Activated naive CD4-positive, alpha-beta T cell treated with anti-CD3 and anti-CD28 coated beads, Interleukin-2, amount 50 U/mL, for 24 hours (primary cell): ENCODE data around the gene SLAMF1.
"Not testable (repeated sequence)": the region's sequence is repeated elsewhere in the genome, so short reads cannot be mapped to it uniquely, and the experiment has no call there.

Source experiments
- H3K27ac Mint-ChIP-seq: one replicate; pipeline ENCODE4 v1.8.0; 2021; ENCODE audit warnings: mild to moderate bottlenecking, mixed read lengths
- H3K27me3 Mint-ChIP-seq: one replicate; pipeline ENCODE4 v1.8.0; 2021; ENCODE audit warnings: mixed read lengths
- H3K36me3 Mint-ChIP-seq: one replicate; pipeline ENCODE4 v1.8.0; 2021; ENCODE audit warnings: mixed read lengths
- H3K4me1 Mint-ChIP-seq: one replicate; pipeline ENCODE4 v1.8.0; 2021; ENCODE audit warnings: mixed read lengths
- H3K4me3 Mint-ChIP-seq: one replicate; pipeline ENCODE4 v1.8.0; 2021; ENCODE audit warnings: mild to moderate bottlenecking, mixed read lengths
- H3K9me3 Mint-ChIP-seq: one replicate; pipeline ENCODE4 v1.8.0; 2021; ENCODE audit warnings: mixed read lengths

Gene SLAMF1

GRCh38 chr1:160652924-160653619 lies 6.2 kb upstream of the SLAMF1 start:
- Mint-ChIP-seq H3K27me3 (no peaks in the 10 kb centered on the region), H3K36me3 (peaks cover 5% of the 10 kb centered on the region), H3K27ac (peak overlapping the region; percentile 85), H3K4me3 (peak overlapping the region; percentile 37), H3K9me3 (no peaks in the 10 kb centered on the region), H3K4me1 (peaks cover 88% of the 10 kb centered on the region)

- not testable (repeated sequence) for H3K9me3 Mint-ChIP-seq, H3K4me3 Mint-ChIP-seq, H3K27me3 Mint-ChIP-seq, H3K36me3 Mint-ChIP-seq
- H3K27ac Mint-ChIP-seq = peak overlapping the region; percentile 85
- peaks cover 81% of the 10 kb centered on the region for H3K4me1 Mint-ChIP-seq
These were observed 5.3 kb upstream of the SLAMF1 start for GRCh38 chr1:160652065-160652641.

- no peaks in the 10 kb centered on the region for H3K27me3 Mint-ChIP-seq
- peaks cover 75% of the 10 kb centered on the region for H3K4me1 Mint-ChIP-seq
- H3K4me3 Mint-ChIP-seq = peak overlapping the region; percentile 63
- peaks cover 5% of the 10 kb centered on the region for H3K36me3 Mint-ChIP-seq
- peak overlapping the region; percentile 85 for H3K27ac Mint-ChIP-seq
- no peaks in the 10 kb centered on the region for H3K9me3 Mint-ChIP-seq
These were observed 4.7 kb upstream of the SLAMF1 start for GRCh38 chr1:160651433-160652064.

GRCh38 chr1:160647329-160647720 lies 481 bp upstream of the SLAMF1 start:
- peak overlapping the region; percentile 98 for H3K4me3 Mint-ChIP-seq
- H3K36me3 Mint-ChIP-seq = peaks cover 36% of the 10 kb centered on the region
- no peaks in the 10 kb centered on the region for H3K27me3 Mint-ChIP-seq
- H3K9me3 Mint-ChIP-seq = no peaks in the 10 kb centered on the region
- peak overlapping the region; percentile 92 for H3K27ac Mint-ChIP-seq
- H3K4me1 Mint-ChIP-seq = peaks cover 67% of the 10 kb centered on the region

- peaks cover 67% of the 10 kb centered on the region for H3K4me1 Mint-ChIP-seq
These were observed 664 bp downstream of the SLAMF1 start for GRCh38 chr1:160646180-160646579.

GRCh38 chr1:160645386-160646130 lies 1.3 kb downstream of the SLAMF1 start:
- Mint-ChIP-seq H3K4me3 (peak overlapping the region; percentile 98), H3K27me3 (no peaks in the 10 kb centered on the region), H3K36me3 (peaks cover 38% of the 10 kb centered on the region), H3K9me3 (no peaks in the 10 kb centered on the region), H3K4me1 (peaks cover 67% of the 10 kb centered on the region), H3K27ac (peak overlapping the region; percentile 92)

More at GRCh38 chr1:160646180-160646579, 664 bp downstream of the SLAMF1 start:
- Mint-ChIP-seq H3K27me3 (no peaks in the 10 kb centered on the region), H3K9me3 (no peaks in the 10 kb centered on the region), H3K27ac (peak overlapping the region; percentile 92), H3K4me3 (peak overlapping the region; percentile 98), H3K36me3 (peaks cover 36% of the 10 kb centered on the region)

- Mint-ChIP-seq H3K27me3 (no peaks in the 10 kb centered on the region), H3K4me3 (peak overlapping the region; percentile 98), H3K4me1 (peaks cover 67% of the 10 kb centered on the region), H3K27ac (peak overlapping the region; percentile 95), H3K9me3 (peaks cover 4% of the 10 kb centered on the region), H3K36me3 (peaks cover 44% of the 10 kb centered on the region)
These were observed 2.4 kb downstream of the SLAMF1 start for GRCh38 chr1:160644399-160644798.

GRCh38 chr1:160643138-160643537 lies 3.7 kb downstream of the SLAMF1 start:
- peaks cover 70% of the 10 kb centered on the region for H3K4me1 Mint-ChIP-seq
- peak overlapping the region; percentile 98 for H3K4me3 Mint-ChIP-seq
- H3K36me3 Mint-ChIP-seq = peaks cover 52% of the 10 kb centered on the region
- H3K27ac Mint-ChIP-seq = peak overlapping the region; percentile 95
- peaks cover 4% of the 10 kb centered on the region for H3K9me3 Mint-ChIP-seq
- H3K27me3 Mint-ChIP-seq = no peaks in the 10 kb centered on the region

GRCh38 chr1:160642281-160642644 lies 4.6 kb downstream of the SLAMF1 start:
- peak overlapping the region; percentile 95 for H3K27ac Mint-ChIP-seq
- H3K4me1 Mint-ChIP-seq = peaks cover 75% of the 10 kb centered on the region
- H3K36me3 Mint-ChIP-seq = peaks cover 53% of the 10 kb centered on the region
- H3K9me3 Mint-ChIP-seq = peaks cover 4% of the 10 kb centered on the region
- peak overlapping the region; percentile 98 for H3K4me3 Mint-ChIP-seq
- H3K27me3 Mint-ChIP-seq = no peaks in the 10 kb centered on the region

- no peaks in the 10 kb centered on the region for H3K27me3 Mint-ChIP-seq
- H3K4me1 Mint-ChIP-seq = peaks cover 82% of the 10 kb centered on the region
- peaks cover 4% of the 10 kb centered on the region for H3K9me3 Mint-ChIP-seq
- peaks cover 57% of the 10 kb centered on the region for H3K36me3 Mint-ChIP-seq
- H3K4me3 Mint-ChIP-seq = peak overlapping the region; percentile 98
- peak overlapping the region; percentile 95 for H3K27ac Mint-ChIP-seq
These were observed 5.2 kb downstream of the SLAMF1 start for GRCh38 chr1:160641323-160642280.

GRCh38 chr1:160640359-160641123 lies 6.3 kb downstream of the SLAMF1 start:
- peaks cover 55% of the 10 kb centered on the region for H3K36me3 Mint-ChIP-seq
- peaks cover 91% of the 10 kb centered on the region for H3K4me1 Mint-ChIP-seq
- H3K9me3 Mint-ChIP-seq = peaks cover 4% of the 10 kb centered on the region
- no peaks in the 10 kb centered on the region for H3K27me3 Mint-ChIP-seq
- peak overlapping the region; percentile 95 for H3K27ac Mint-ChIP-seq
- peak overlapping the region; percentile 98 for H3K4me3 Mint-ChIP-seq

GRCh38 chr1:160639652-160640051 lies 7.2 kb downstream of the SLAMF1 start:
- H3K9me3 Mint-ChIP-seq = peaks cover 4% of the 10 kb centered on the region
- no peaks in the 10 kb centered on the region for H3K27me3 Mint-ChIP-seq
- peaks cover 95% of the 10 kb centered on the region for H3K4me1 Mint-ChIP-seq
- H3K4me3 Mint-ChIP-seq = peak overlapping the region; percentile 82
- peaks cover 52% of the 10 kb centered on the region for H3K36me3 Mint-ChIP-seq
- peak overlapping the region; percentile 99 for H3K27ac Mint-ChIP-seq

GRCh38 chr1:160638926-160639325 lies 7.9 kb downstream of the SLAMF1 start:
- H3K27me3 Mint-ChIP-seq = no peaks in the 10 kb centered on the region
- peak overlapping the region; percentile 82 for H3K4me3 Mint-ChIP-seq
- peaks cover 51% of the 10 kb centered on the region for H3K36me3 Mint-ChIP-seq
- peaks cover 4% of the 10 kb centered on the region for H3K9me3 Mint-ChIP-seq
- H3K27ac Mint-ChIP-seq = peak overlapping the region; percentile 95
- H3K4me1 Mint-ChIP-seq = peaks cover 95% of the 10 kb centered on the region

GRCh38 chr1:160638540-160638857 lies 8.3 kb downstream of the SLAMF1 start:
- H3K4me1 Mint-ChIP-seq = peaks cover 95% of the 10 kb centered on the region
- peaks cover 51% of the 10 kb centered on the region for H3K36me3 Mint-ChIP-seq
- peak overlapping the region; percentile 95 for H3K27ac Mint-ChIP-seq
- peaks cover 4% of the 10 kb centered on the region for H3K9me3 Mint-ChIP-seq
- peak overlapping the region; percentile 82 for H3K4me3 Mint-ChIP-seq
- H3K27me3 Mint-ChIP-seq = no peaks in the 10 kb centered on the region
